ENCODE data around the gene CYGB. TPM values are rescaled to one million over a fixed set of nuclear protein-coding genes. Genes with fewer than 3 reads are reported as not detected.

Gene CYGB
- total RNA-seq, 1 donor from 2014 or later: 0.46 TPM

GRCh38 chr17:76491271-76492122, 46.0 kb downstream of the CYGB start:
- no peak for DNase-seq (ENCODE audit: low spot score, unreplicated experiment)
- Mint-ChIP-seq H3K4me1 (ENCODE audit: low read depth) (peaks cover 5% of the 10 kb centered on the region), H3K27me3 (peaks cover 8% of the 10 kb centered on the region), H3K4me3 (ENCODE audit: low read depth) (no peak overlapping the region), H3K9me3 (ENCODE audit: low read depth) (no peaks in the 10 kb centered on the region), H3K27ac (no peak overlapping the region), H3K36me3 (ENCODE audit: insufficient read depth) (no peaks in the 10 kb centered on the region)
- TF ChIP-seq, protein P1, sequence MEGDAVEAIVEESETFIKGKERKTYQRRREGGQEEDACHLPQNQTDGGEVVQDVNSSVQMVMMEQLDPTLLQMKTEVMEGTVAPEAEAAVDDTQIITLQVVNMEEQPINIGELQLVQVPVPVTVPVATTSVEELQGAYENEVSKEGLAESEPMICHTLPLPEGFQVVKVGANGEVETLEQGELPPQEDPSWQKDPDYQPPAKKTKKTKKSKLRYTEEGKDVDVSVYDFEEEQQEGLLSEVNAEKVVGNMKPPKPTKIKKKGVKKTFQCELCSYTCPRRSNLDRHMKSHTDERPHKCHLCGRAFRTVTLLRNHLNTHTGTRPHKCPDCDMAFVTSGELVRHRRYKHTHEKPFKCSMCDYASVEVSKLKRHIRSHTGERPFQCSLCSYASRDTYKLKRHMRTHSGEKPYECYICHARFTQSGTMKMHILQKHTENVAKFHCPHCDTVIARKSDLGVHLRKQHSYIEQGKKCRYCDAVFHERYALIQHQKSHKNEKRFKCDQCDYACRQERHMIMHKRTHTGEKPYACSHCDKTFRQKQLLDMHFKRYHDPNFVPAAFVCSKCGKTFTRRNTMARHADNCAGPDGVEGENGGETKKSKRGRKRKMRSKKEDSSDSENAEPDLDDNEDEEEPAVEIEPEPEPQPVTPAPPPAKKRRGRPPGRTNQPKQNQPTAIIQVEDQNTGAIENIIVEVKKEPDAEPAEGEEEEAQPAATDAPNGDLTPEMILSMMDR (IDR thresholded peaks at IDR 0.05; ENCODE audit: unreplicated experiment): no peak

GRCh38 chr17:76490112-76490710, 47.3 kb downstream of the CYGB start:
- no peak overlapping the region for H3K4me3 Mint-ChIP-seq (ENCODE audit: low read depth)
- DNase-seq (ENCODE audit: low spot score, unreplicated experiment): no peak
- H3K27ac Mint-ChIP-seq: no peak overlapping the region
- peaks cover 8% of the 10 kb centered on the region for H3K27me3 Mint-ChIP-seq
- peaks cover 5% of the 10 kb centered on the region for H3K4me1 Mint-ChIP-seq (ENCODE audit: low read depth)
- H3K9me3 Mint-ChIP-seq (ENCODE audit: low read depth): no peaks in the 10 kb centered on the region
- TF ChIP-seq, protein P1 (IDR thresholded peaks at IDR 0.05; ENCODE audit: unreplicated experiment): no peak
- H3K36me3 Mint-ChIP-seq (ENCODE audit: insufficient read depth): no peaks in the 10 kb centered on the region

DNA sequence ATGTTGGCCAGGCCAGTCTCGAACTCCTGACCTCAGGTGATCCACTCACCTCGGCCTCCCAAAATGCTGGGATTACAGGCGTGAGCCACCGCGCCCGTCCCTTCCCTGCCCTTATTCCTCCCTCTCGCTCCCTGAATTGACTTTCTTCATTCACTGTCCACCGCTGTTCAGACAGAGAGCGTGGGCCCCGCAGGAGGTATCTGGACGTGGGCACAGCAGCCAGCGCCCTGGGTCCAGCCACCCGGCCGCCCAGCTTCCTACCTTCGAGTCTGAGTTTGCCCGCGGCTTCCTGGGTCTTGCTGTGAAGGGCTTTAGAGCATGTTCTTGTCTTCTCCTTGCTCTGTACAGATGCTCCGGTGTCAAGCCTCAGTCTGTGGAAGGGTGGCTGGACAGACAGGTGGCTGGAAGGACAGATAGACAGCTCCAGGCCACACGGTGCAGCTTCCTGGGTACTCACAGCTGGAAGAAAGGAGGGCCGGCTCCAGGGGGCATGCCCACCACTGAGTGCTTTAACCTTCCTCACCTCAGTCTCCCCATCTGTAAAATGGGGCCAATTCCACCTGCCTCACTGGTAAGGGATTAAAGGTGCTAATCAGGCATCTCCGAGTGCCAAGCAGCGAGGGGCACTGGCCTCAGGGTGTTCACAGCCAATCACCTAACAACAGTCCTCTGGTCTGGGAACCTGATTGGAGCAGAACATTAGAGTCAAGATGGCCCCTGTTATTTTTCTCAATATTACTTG, 49.9 kb downstream of the CYGB start:
- H3K27me3 Mint-ChIP-seq: peaks cover under 1% of the 10 kb centered on the region
- no peaks in the 10 kb centered on the region for H3K9me3 Mint-ChIP-seq (ENCODE audit: low read depth)
- no peak for DNase-seq (ENCODE audit: low spot score, unreplicated experiment)
- no peaks in the 10 kb centered on the region for H3K36me3 Mint-ChIP-seq (ENCODE audit: insufficient read depth)
- peaks cover 4% of the 10 kb centered on the region for H3K4me1 Mint-ChIP-seq (ENCODE audit: low read depth)
- TF ChIP-seq, protein P1 (IDR thresholded peaks at IDR 0.05; ENCODE audit: unreplicated experiment): no peak
- no peak overlapping the region for H3K27ac Mint-ChIP-seq
- H3K4me3 Mint-ChIP-seq (ENCODE audit: low read depth): no peak overlapping the region

DNA sequence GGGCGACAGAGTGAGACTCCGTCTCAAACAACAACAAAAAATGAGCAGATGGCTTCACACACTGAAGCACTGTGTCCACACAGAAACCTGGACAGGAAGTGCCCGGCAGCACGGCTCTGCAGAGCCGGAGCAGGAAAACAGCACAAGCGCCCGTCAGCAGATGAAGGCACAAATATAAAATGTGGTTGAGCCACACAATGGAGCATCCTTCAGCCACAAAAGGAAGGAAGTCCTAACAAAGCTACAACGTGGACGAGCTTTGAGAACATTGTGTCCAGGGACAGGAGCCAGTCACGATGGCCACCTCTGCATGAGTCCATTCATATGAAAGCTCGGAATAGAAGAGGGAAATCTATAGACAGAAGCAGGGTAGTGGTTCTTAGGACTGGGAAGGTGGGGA, 51.9 kb downstream of the CYGB start:
- Mint-ChIP-seq H3K4me3 (ENCODE audit: low read depth) (no peak overlapping the region), H3K4me1 (ENCODE audit: low read depth) (no peaks in the 10 kb centered on the region), H3K27me3 (no peaks in the 10 kb centered on the region), H3K9me3 (ENCODE audit: low read depth) (no peaks in the 10 kb centered on the region), H3K36me3 (ENCODE audit: insufficient read depth) (no peaks in the 10 kb centered on the region), H3K27ac (peak overlapping the region; percentile 64)
- no peak for DNase-seq (ENCODE audit: low spot score, unreplicated experiment)
- TF ChIP-seq, protein P1 (IDR thresholded peaks at IDR 0.05; ENCODE audit: unreplicated experiment): no peak

GRCh38 chr17:76484228-76484725, 53.2 kb downstream of the CYGB start:
- DNase-seq (ENCODE audit: low spot score, unreplicated experiment): no peak
- Mint-ChIP-seq H3K4me1 (ENCODE audit: low read depth) (no peaks in the 10 kb centered on the region), H3K27me3 (no peaks in the 10 kb centered on the region), H3K36me3 (ENCODE audit: insufficient read depth) (no peaks in the 10 kb centered on the region), H3K4me3 (ENCODE audit: low read depth) (no peak overlapping the region), H3K9me3 (ENCODE audit: low read depth) (no peaks in the 10 kb centered on the region), H3K27ac (no peak overlapping the region)
- TF ChIP-seq, protein P1 (IDR thresholded peaks at IDR 0.05; ENCODE audit: unreplicated experiment): no peak

All from progenitor cell of endocrine pancreas (in vitro differentiated cells).